A549 (cell line): ENCODE data around the gene CDKN2A.

Experiments
- PHF8 ChIP-seq: fragments of 200-600 bp; sonication (generic); IDR thresholded peaks from 2 replicates; pipeline ENCODE4 v1.6.1; 2016; ENCODE audit warnings: low read depth, mild to moderate bottlenecking, antibody characterized with exemption, moderate library complexity, borderline replicate concordance
- POLR2A ChIP-seq: IDR thresholded peaks from 2 replicates; pipeline ENCODE4 v1.6.1; 2012; ENCODE audit warnings: mild to moderate bottlenecking, low read length

GRCh38 chr9:22043928-22044327 is 49.7 kb upstream of the CDKN2A start:
- no peak for TF ChIP-seq PHF8
- TF ChIP-seq POLR2A = no peak
